SK-MEL-5 (cell line): Measurements from ENCODE around the gene FARP2. TPM values are rescaled to one million over a fixed set of nuclear protein-coding genes. Genes with fewer than 3 reads are reported as not detected.
"Not testable (repeated sequence)": the region's sequence is repeated elsewhere in the genome, so short reads cannot be mapped to it uniquely, and the experiment has no call there.

Source experiments
- DNase-seq: peaks from one replicate; pipeline ENCODE4 v3.0.0-alpha.2; 2016; ENCODE audit warnings: low read depth, low spot score
- in situ Hi-C: cut with HindIII; loops from 2 replicates; pipeline ENCODE4 v1.10.0; 2016; ENCODE audit warnings: low sequenced_read_pairs, high pct_unique_total_duplicates, low pct_unique_long_range_greater_than_20kb
- total RNA-seq: library from RNA; depleted of rRNA; stranded (reverse); fragments of >200 nt; shearing (Covaris generic); gene quantifications from 2 replicates; pipeline ENCODE4 v1.2.3, GENCODE V29; 2014

The FARP2 gene
- total RNA-seq, 1 experiment from 2014 or later, result 344 TPM

- DNase-seq, result peak; percentile 75
- in situ Hi-C loops, result no loop called here
Measured at GRCh38 chr2:241354668-241355658, 1.1 kb upstream of the FARP2 start.

DNA sequence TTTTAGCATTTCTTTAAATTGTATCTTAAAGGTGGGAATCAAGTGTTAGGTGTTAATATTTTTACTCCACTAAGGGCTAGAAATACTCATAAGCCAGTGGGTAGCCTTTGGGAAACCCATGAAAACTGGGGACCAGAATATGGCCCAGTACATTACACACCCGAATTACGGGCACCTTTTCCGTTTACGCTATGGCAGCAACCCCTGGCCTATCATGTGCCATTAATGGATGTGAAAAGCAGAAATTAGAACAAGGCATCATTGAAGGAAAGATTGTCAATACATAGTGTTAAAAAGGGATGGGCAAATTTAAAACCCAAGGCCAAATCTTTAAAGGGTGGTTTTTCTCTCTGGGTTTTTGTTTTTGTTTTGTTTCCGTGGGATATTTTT, 781 bp downstream of the FARP2 start:
- DNase-seq, result no peak
- in situ Hi-C loops, result no loop called here

- in situ Hi-C loops, result no loop called here
- no peak for DNase-seq
Measured at GRCh38 chr2:241357531-241357930, 1.4 kb downstream of the FARP2 start.

GRCh38 chr2:241358470-241358869, 2.4 kb downstream of the FARP2 start:
- in situ Hi-C loops, result no loop called here
- DNase-seq, result peak; percentile 98

GRCh38 chr2:241359481-241360045, 3.5 kb downstream of the FARP2 start:
- peak; percentile 52 for DNase-seq
- in situ Hi-C loops, result no loop called here

- in situ Hi-C loops, result no loop called here
- no peak for DNase-seq
Measured at GRCh38 chr2:241363426-241363825, 7.3 kb downstream of the FARP2 start.

DNA sequence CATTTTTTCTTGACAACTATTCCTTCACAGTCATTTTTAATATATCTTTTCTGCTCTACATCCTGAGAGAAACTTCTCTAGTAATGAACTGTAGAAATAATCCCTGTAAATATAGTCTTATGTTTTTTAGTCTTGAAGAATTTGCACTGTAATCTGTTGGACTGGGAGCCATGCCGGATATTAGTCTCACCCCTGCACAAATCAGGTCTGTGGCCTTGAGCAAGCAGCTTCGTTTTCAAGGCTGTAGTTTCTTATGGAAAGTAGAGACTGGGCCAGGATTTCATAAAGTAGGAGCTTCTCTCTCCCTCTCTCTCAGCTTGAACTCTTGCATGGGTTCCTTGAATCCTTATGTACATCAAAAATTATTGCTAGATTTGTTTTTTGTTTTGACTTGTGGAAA, 8.7 kb downstream of the FARP2 start:
- no peak for DNase-seq
- in situ Hi-C loops, result no loop called here

GRCh38 chr2:241366678-241367077, 10.6 kb downstream of the FARP2 start:
- in situ Hi-C loops, result no loop called here
- no peak for DNase-seq

- no peak for DNase-seq
- in situ Hi-C loops, result no loop called here
Measured at GRCh38 chr2:241368643-241369042, 12.6 kb downstream of the FARP2 start.

DNA sequence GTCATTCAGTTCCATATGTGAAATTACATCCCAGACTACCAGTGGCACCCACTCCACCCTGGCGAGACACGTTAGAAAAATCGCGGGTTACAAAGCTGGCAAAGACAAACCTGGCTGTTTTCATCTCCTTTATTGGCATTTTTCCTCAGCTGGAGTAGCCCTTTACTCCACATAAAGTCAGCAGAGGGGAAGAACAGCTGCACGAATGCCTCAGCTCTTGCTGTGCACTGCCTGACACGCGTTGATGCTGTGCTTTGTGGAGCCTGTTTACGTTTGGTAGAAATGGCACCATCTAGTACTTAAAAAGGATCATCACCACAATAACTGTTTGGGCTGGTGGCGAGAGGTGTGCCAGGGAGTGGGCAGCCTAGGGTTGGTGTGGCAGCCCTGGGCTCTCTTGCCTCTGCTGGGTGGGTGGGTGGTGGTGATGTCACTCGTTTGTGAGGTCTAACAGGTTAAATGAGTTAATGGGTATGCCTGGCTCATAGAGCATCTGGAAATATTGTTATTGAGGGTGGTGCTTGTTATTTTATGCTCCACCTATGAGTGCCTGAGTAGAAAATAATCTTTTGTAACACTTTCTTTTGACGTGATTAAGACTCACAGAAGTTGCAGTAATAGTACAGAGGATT, 16.4 kb downstream of the FARP2 start:
- DNase-seq, result no peak
- in situ Hi-C loops, result no loop called here

- no peak for DNase-seq
- in situ Hi-C loops, result no loop called here
Measured at GRCh38 chr2:241373446-241373845, 17.4 kb downstream of the FARP2 start.

- DNase-seq, in situ Hi-C loops: not testable (repeated sequence)
Measured at GRCh38 chr2:241373906-241374305, 17.8 kb downstream of the FARP2 start.

DNA sequence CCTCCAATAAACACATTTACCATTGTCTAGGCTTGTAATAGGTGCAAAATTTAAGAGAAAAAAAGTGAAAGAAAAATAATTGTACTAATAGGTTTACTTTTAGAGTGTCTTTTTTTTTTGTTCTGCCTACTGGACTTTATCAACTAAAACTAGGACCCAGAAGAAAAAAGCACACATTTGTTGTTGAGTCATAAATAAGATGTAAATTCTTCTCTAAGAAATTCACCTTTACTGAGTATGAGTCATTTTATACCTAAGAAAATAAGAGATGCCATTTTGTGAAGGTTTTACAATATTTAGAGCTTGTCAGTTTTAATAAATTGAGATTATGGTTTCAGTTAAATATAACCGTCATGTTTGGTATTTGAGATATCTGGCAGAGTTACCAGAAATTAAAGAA, 19.2 kb downstream of the FARP2 start:
- DNase-seq, result no peak
- in situ Hi-C loops, result no loop called here

GRCh38 chr2:241376808-241377207, 20.7 kb downstream of the FARP2 start:
- DNase-seq, result no peak
- in situ Hi-C loops, result no loop called here

DNA sequence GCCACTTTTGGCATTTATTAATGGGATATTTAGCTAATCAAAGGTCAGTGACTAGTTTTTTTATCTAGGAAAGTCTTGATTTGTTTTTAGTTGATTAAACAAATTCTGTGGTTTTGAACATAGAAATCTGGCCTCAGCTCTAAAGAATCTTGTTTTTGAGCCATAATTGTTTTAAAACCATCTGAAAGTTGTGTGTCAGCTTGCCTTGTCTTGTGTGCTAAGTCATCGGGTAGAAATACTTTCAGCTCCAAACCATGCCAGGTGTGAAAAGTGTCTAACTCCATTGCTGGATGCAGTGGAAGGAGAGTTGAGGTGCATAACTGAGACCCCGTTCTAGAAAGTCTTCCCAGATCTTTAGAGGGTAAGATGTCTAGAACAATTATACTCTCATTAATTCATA, 22.7 kb downstream of the FARP2 start:
- no peak for DNase-seq
- in situ Hi-C loops, result no loop called here

DNA sequence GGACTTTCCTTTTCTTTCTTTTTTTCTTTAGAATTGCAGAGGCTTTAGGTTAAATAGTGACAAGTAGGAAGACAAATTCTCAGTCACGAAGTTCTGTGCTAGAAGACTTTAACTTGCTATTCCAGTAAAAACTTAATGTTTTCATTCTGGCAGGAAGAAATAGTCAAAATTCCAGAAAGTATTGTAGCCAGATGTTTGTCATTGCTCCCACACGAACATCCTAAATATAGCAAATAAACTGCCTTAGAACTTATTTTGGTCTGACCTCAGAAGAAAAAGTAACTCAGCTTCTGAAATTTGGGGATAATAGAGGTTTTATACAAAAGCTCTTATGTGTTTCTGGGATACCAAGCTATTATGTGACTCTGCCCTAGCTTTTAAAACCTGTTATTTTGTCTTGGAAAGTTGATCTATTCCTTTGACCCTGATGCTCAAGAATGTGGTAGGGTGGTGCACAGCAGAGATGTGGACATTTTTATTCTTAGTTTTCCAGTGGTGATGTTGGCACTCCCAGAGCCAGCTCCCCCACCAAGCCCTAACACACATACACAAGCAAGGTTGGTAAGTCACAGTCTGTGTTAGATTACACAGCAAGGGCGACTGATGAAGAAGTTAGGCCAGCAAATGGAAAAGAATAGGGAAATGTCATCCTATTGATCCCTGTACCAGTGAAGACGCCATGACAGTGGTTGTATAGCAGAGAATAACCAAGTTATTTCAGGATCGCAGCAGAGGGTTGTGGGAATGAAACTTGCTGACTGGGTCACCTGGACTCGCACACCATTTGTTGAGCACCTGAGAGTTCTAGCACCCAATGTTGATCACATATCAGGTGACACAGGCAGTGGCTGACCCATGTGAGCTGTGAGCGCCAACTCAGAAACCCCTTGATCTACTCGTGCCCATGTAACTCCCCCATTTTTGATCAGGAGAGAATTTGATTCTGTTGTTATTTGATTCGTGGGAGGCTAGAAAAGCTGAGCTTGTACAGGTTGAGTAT, 23.7 kb downstream of the FARP2 start:
- in situ Hi-C loops, result no loop called here

GRCh38 chr2:241381872-241382271, 25.8 kb downstream of the FARP2 start:
- no peak for DNase-seq
- in situ Hi-C loops, result no loop called here

More for the DNA sequence above, 23.7 kb downstream of the FARP2 start:
- DNase-seq, result no peak
